ENCODE measurements around the gene PLEKHJ1.

The PLEKHJ1 gene

DNA sequence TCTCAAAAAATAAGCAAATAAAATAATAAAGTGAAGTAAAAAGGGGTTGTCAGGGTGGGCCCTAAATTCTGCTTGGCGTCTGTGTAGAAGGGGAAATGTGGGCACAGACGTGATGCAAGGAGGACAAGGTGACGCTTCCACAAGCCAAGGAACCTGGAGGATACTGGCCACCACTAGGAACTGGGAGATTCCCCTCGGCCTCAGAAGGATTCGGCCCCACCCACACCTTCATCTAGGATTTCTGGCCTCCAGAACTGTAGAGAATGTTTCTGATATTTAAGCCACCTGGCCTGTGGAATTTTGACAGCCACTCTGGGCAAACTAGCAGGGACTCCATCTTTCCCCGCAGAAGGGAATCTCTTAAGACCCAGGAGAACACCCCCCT, 1.1 kb downstream of the PLEKHJ1 start:
- DNase-seq (ENCODE audit: low read depth) = no peak

GRCh38 chr19:2233601-2234280, 2.4 kb downstream of the PLEKHJ1 start:
- DNase-seq (ENCODE audit: low read depth) = no peak

- no peak for DNase-seq (ENCODE audit: low read depth)
Observed at GRCh38 chr19:2232286-2233151, 3.6 kb downstream of the PLEKHJ1 start.

GRCh38 chr19:2231621-2232221, 4.4 kb downstream of the PLEKHJ1 start:
- no peak for DNase-seq (ENCODE audit: low read depth)

GRCh38 chr19:2230807-2231533, 5.2 kb downstream of the PLEKHJ1 start:
- DNase-seq (ENCODE audit: low read depth) = no peak

DNA sequence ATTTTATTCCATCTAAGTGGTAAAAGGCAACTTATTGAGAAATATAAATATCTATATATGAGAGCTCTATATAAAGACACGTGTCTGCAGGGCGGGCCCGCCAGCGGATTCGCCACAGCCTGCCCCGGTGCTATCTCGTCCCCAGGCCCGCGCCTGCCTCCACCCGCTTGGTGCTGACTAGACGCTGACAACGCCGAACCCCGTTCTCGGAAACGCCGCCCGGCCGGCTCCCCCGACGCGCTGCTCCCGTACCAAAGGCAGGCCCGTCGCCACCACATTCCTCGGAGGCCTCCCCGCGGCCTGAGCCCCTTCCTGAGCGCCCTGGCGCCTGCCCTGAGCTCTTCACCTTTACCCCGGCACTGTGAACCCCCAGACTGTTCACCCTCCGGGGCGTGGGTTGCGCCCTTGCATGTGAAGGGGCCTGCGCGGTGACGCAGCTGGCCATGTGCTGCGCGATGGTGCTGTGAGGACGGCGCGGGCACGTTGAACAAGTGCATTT, 6.0 kb downstream of the PLEKHJ1 start:
- no peak for DNase-seq (ENCODE audit: low read depth)

- DNase-seq (ENCODE audit: low read depth) = no peak
Observed at GRCh38 chr19:2229103-2230032, 6.8 kb downstream of the PLEKHJ1 start.

DNA sequence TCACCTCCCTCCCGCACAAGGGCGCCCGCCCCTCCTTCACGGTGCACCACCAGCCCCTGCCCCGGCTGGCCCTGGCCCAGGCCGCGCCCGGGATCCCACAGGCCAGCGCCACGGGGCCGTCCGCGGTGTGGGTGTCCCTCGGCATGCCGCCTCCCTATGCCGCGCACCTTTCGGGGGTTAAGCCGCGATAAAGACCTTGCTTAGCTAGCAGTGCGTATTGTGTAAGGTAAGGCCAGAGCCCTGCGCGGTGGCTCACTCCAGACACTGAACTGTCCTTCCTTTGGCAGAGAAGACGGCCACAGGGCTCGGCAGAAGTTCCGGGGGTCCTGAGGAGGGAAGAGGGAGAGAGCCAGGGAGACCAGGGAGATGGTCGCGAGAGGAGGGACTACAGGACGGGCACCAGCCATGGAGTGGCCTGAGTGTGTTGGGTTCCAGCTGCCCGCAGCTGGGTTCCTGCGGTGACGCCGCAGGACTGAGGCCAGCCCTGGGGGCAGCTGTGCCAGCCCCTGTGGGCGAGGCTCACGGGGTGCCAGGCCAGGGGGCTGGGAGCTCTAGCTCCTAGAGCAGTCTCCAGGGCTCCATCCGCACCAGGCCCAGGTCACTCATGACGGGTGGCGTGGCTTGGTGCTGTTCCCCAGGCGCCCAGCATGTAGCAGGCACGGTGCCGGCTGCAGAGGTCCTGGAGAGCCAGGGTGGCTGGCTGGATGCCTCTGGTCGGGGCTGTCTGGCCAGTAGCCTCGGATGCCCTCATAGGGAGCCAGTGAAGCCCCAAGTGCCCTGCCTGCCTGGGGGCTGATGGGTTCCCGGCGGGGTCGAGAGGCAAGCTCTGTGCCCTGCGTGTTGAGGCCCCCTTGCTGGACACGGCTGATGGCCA, 7.7 kb downstream of the PLEKHJ1 start:
- DNase-seq (ENCODE audit: low read depth) = no peak

DNA sequence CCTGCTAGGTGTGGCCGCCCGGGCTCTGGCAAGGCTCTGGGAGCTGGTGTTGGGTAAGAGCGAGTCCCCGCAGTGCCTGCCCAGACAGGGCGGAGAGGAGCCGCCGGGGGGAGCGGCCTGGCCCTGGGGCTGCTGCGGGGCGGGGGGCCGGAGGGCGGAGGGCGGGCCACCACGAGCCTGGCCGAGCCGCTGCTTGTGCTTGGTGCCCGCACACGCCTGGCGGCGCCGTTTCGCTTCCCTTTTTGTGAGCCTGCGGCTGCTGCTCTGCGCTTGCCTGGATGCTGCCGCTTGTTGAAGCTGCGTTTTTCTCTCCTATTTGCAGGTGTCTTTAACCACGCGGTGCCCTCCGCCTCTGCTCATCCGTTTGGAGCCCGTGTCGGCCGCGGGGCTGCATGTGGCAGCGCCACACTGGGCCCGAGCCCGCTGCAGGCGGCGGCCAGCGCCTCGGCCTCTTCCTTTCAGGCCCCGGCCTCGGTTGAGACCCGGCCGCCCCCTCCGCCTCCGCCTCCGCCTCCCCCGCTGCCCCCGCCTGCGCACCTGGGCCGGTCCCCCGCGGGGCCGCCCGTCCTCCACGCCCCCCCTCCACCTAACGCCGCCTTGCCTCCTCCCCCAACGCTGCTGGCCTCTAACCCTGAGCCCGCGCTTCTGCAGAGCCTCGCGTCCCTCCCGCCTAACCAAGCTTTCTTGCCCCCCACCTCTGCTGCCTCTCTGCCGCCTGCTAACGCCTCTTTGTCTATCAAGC, 8.5 kb downstream of the PLEKHJ1 start:
- DNase-seq (ENCODE audit: low read depth) = no peak

DNA sequence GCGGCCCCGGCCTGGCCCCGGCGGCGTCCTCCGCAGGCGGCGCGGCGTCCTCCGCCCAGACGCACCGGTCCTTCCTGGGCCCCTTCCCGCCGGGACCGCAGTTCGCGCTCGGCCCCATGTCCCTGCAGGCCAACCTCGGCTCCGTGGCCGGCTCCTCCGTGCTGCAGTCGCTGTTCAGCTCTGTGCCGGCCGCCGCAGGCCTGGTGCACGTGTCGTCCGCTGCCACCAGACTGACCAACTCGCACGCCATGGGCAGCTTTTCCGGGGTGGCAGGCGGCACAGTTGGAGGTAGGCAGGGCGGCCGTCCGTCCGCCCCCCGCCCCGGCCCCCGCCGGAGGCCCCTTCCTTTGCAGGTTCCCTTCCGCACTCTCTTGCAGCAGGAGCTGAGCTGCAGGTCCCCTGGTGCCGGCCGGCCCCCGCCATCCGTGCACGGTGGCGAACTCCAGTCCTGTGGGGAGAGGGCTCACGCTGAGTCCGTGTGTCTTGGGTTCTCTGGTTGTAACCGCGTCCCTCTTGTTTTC, 9.2 kb downstream of the PLEKHJ1 start:
- no peak for DNase-seq (ENCODE audit: low read depth)

- no peak for DNase-seq (ENCODE audit: low read depth)
Observed at GRCh38 chr19:2226051-2226839, 9.9 kb downstream of the PLEKHJ1 start.

- DNase-seq (ENCODE audit: low read depth) = no peak
Observed at GRCh38 chr19:2225415-2226050, 10.6 kb downstream of the PLEKHJ1 start.

GRCh38 chr19:2224754-2225349, 11.3 kb downstream of the PLEKHJ1 start:
- no peak for DNase-seq (ENCODE audit: low read depth)

- no peak for DNase-seq (ENCODE audit: low read depth)
Observed at GRCh38 chr19:2223959-2224358, 12.2 kb downstream of the PLEKHJ1 start.

DNA sequence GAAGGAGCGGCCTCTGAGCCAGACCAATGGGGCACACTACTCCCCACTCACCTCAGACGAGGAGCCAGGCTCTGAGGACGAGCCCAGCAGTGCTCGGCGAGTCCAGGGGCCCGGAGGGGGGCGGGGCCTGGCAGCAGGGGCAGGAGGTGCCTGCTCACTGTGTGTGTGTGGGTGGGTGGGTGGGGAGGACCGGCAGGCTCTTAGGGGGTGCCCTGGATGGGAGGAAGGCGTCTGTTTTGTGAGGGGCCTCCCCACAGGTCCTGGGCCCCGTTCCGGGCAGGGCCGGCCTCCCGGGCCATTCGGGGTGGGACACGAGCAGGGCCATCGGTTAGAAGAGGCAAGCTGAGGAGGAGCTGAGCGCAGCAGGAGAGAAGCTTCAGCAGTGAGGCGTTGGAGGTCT, 12.7 kb downstream of the PLEKHJ1 start:
- no peak for DNase-seq (ENCODE audit: low read depth)

GRCh38 chr19:2221918-2222317, 14.2 kb downstream of the PLEKHJ1 start:
- DNase-seq (ENCODE audit: low read depth) = no peak

- DNase-seq (ENCODE audit: low read depth) = no peak
Observed at GRCh38 chr19:2221250-2221831, 14.8 kb downstream of the PLEKHJ1 start.

Data from activated gamma-delta T cell treated with anti-CD3 and anti-CD28 coated beads, Interleukin-2, amount 50 U/mL, for 16 hours (primary cell).